AG04449 (cell line): ENCODE measurements around the gene MAL.

Experiments used
- CTCF ChIA-PET: fragments of 350-600 bp; formaldehyde crosslinking; extraction: SDS; loops from one replicate; lab custom pipeline; 2021; ENCODE audit warnings: antibody characterized with exemption; lab: Yijun Ruan, JAX
- POLR2A ChIA-PET: fragments of 400-600, 350-600 bp; formaldehyde crosslinking; extraction: SDS; loops from one replicate; lab custom pipeline; 2020; ENCODE audit warnings: antibody characterized with exemption, inconsistent platforms; lab: Yijun Ruan, JAX
- DNase-seq: peaks from one replicate; pipeline ENCODE4 v3.0.0-alpha.2; 2010; ENCODE audit warnings: low read depth, low spot score
- H3K4me3 ChIP-seq: 2 replicates; pipeline ENCODE4 v1.5.1; 2011; ENCODE audit warnings: low read depth, mild to moderate bottlenecking, control low read depth, low read length
- TF ChIP-seq, protein P1 (sequence below): IDR thresholded peaks from one replicate; pipeline ENCODE4 v1.5.1; 2011; ENCODE audit warnings: mild to moderate bottlenecking, moderate library complexity, low read length, control low read depth, inconsistent platforms; ENCODE audit not compliant: insufficient read depth; ENCODE audit errors: missing control alignments

Gene MAL

DNA sequence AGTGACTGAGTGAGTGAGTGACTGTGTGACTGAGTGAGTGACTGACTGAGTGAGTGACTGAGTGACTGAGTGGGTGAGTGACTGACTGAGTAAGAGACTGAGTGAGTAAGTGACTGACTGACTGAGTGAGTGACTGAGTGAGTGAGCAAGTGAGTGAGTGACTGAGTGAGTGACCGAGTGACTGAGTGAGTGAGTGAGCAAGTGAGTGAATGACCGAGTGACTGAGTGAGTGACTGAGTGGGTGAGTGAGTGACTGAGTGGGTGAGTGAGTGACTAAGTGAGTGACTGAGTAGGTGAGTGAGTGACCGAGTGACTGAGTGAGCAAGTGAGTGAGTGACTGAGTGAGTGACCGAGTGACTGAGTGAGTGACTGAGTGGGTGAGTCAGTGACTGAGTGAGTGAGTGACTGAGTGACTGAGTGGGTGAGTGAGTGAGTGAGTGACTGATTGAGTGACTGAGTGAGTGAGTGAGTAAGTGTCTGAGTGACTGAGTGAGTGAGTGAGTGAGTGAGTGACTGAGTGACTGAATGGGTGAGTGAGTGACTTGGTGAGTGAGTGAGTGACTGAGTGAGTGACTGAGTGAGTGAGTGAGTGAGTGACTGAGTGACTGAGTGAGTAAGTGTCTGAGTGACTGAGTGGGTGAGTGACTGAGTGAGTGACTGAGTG is 13.3 kb downstream of the MAL start:
- CTCF ChIA-PET = no interaction called here
- TF ChIP-seq, protein P1, sequence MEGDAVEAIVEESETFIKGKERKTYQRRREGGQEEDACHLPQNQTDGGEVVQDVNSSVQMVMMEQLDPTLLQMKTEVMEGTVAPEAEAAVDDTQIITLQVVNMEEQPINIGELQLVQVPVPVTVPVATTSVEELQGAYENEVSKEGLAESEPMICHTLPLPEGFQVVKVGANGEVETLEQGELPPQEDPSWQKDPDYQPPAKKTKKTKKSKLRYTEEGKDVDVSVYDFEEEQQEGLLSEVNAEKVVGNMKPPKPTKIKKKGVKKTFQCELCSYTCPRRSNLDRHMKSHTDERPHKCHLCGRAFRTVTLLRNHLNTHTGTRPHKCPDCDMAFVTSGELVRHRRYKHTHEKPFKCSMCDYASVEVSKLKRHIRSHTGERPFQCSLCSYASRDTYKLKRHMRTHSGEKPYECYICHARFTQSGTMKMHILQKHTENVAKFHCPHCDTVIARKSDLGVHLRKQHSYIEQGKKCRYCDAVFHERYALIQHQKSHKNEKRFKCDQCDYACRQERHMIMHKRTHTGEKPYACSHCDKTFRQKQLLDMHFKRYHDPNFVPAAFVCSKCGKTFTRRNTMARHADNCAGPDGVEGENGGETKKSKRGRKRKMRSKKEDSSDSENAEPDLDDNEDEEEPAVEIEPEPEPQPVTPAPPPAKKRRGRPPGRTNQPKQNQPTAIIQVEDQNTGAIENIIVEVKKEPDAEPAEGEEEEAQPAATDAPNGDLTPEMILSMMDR = no peak
- no peak overlapping the region for H3K4me3 ChIP-seq
- POLR2A ChIA-PET = no interaction called here
- no peak for DNase-seq

DNA sequence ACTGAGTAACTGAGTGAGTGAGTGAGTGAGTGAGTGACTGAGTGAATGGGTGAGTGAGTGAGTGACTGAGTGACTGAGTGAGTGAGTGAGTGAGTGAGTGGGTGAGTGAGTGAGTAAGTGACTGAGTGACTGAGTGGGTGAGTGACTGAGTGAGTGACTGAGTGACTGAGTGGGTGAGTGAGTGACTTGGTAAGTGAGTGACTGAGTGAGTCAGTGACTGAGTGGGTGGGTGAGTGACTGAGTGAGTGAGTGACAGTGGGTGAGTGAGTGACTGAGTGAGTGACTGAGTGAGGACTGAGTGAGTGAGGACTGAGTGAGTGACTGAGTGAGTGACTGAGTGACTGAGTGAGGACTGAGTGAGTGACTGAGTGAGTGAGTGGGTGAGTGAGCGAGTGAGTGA is 13.9 kb downstream of the MAL start:
- CTCF ChIA-PET = no interaction called here
- H3K4me3 ChIP-seq = no peak overlapping the region
- POLR2A ChIA-PET = no interaction called here
- DNase-seq = no peak
- TF ChIP-seq, protein P1 = no peak

DNA sequence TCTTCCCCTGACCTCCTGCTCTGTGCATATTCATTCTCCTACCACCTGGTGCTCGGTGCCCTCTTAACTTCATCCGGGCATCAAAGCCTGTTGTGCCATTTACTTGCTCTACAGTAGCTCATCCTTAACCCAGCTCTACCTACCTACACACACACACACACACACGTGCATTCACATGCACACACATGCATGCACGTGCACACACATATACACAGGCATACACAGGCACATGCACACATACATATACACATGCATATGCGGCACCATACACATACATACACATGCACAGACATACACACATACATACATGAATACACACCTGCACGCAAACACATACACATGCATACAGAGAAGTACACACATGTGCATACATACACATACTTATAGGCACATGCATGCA is 14.5 kb downstream of the MAL start:
- ChIA-PET CTCF (no interaction called here), POLR2A (no interaction called here)
- TF ChIP-seq, protein P1 = no peak
- DNase-seq = no peak
- H3K4me3 ChIP-seq = no peak overlapping the region

DNA sequence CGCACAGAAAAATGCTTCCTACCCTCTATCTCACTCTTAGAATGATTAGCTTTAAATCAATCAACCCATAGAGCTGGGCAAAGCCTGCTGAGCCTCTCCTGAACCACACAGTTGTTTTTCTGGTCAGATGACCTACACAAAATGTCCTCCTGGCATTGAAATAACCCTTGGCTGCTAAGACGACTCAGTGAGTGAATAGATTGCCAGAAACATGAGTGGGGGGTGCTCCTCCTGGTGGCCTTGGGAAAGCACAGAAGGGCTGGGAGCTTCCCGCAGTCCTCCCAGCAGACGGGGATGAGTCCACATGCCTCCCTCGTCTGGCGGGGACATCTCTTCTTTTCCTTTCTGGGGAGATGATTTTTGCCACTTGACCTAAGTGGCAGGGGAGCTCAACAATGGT is 14.9 kb downstream of the MAL start:
- POLR2A ChIA-PET = no interaction called here
- TF ChIP-seq, protein P1 = no peak
- DNase-seq = no peak
- CTCF ChIA-PET = interaction anchor here (1.3 kb wide), 1 partner anchor 18 kb away, joined by 4 read pairs; no protein-coding TSS in a partner anchor
- H3K4me3 ChIP-seq = no peak overlapping the region

DNA sequence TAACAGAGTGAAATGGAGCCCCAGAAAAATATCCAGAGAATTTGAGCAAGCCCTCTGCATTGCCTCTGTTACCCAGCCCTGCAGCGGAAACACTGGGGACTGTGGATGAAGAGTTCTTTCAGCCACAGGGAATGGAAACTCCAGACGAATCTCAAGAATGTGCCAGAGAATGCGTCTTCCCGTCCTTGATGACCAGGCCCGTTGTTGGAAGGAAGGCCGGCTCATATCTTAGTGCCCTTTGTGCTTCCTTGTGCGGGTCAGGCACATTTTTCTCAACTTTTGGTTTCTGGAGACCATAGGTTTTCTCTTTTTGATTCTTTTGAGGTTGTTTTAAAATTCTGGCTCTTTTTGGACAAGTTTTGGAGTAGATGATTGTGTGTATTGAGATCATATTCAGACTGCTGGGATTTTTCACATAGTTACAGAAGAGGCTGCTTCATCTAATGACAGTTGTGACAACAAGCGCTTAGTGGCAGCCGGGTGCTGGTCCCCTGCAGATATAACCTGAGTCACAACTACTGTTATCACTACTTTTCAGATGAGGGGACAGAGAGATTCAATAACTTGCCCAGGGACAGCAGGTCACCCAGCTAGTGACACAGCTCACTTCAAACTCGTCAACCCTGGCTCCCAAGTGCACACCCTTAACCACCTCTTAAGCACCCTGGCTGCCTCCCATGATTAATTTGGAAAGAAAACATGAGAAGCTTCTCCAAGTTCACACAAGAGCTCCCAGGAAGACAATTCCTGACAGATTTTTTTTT is 15.7 kb downstream of the MAL start:
- TF ChIP-seq, protein P1 = no peak
- no peak overlapping the region for H3K4me3 ChIP-seq
- POLR2A ChIA-PET = no interaction called here
- CTCF ChIA-PET = interaction anchor here (1.3 kb wide), 1 partner anchor 19 kb away, joined by 4 read pairs; no protein-coding TSS in a partner anchor
- DNase-seq = no peak

DNA sequence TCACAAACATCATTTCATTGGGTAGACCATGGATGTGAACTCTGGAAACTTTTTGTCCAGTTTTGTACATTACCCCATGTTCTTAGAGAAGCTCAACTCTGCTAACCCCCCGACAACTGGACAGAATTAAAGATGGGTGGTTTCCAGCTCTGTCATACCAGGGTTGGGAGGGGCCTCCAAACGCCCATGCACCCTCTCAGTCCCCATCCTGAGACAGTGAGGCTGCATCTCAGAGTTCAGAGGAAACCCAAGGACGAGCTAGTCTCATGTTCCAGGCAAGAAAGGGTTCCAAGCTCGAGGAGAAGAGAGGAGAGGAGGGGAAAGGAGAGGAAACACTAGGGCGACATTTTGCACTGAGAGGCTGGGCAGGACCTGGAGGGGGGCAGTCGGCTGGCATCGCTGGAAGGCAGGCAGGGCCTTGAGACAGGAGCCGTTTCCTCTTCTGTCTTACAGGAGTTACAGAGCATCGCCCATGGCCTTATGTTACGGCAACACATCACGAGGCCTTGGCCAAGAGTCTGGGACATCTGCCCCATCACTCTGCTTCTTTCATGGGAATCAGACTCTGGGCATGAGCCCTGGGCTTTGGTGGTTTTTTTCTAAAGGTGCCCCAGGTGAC is 16.4 kb downstream of the MAL start:
- TF ChIP-seq, protein P1 = no peak
- ChIA-PET CTCF (interaction anchor here (1.3 kb wide), 1 partner anchor 20 kb away, joined by 4 read pairs; no protein-coding TSS in a partner anchor), POLR2A (no interaction called here)
- no peak for DNase-seq
- H3K4me3 ChIP-seq = no peak overlapping the region
